HCT116 (cell line): ENCODE results near the gene PPP6C.
"Not testable (repeated sequence)": the region's sequence is repeated elsewhere in the genome, so short reads cannot be mapped to it uniquely, and the experiment has no call there.

Experiments used
- CEBPB ChIP-seq: IDR thresholded peaks from 2 replicates; pipeline ENCODE4 v1.6.1; 2012; ENCODE audit warnings: low read depth
- EZH2 ChIP-seq: fragments of 200-600 bp; sonication (generic); IDR thresholded peaks from 2 replicates; pipeline ENCODE4 v1.6.1; 2017; ENCODE audit warnings: antibody characterized with exemption, mixed run types
- EZH2phosphoT487 ChIP-seq: fragments of 200-600 bp; IDR thresholded peaks from 2 replicates; pipeline ENCODE4 v1.6.1; 2018; ENCODE audit warnings: antibody characterized with exemption, borderline replicate concordance
- POLR2A ChIP-seq: IDR thresholded peaks from 2 replicates; pipeline ENCODE4 v1.7.0; 2011; ENCODE audit warnings: borderline replicate concordance; ENCODE audit not compliant: insufficient read depth, insufficient read length; ENCODE audit errors: extremely low read depth
- TF ChIP-seq, protein P1 (sequence below), 3 experiments: fragments of 200-600 bp in 1 of 3; sonication (generic) in 1 of 3; IDR thresholded peaks in 2 of 3; conservative IDR thresholded peaks in 1 of 3; 2 replicates each; pipeline ENCODE4 v1.5.1; 2012 to 2017; ENCODE audit warnings: low read depth in 2 of 3, low read length in 2 of 3, antibody characterized with exemption in 1 of 3, borderline replicate concordance in 1 of 3, control low read depth in 1 of 3, mild to moderate bottlenecking in 1 of 3, mixed read lengths in 1 of 3, mixed run types in 1 of 3, moderate library complexity in 1 of 3; ENCODE audit not compliant: insufficient read depth in 1 of 3
- TF ChIP-seq, protein P2 (sequence below): IDR thresholded peaks from 2 replicates; pipeline ENCODE4 v1.6.1; 2012; ENCODE audit warnings: low read depth

DNA sequence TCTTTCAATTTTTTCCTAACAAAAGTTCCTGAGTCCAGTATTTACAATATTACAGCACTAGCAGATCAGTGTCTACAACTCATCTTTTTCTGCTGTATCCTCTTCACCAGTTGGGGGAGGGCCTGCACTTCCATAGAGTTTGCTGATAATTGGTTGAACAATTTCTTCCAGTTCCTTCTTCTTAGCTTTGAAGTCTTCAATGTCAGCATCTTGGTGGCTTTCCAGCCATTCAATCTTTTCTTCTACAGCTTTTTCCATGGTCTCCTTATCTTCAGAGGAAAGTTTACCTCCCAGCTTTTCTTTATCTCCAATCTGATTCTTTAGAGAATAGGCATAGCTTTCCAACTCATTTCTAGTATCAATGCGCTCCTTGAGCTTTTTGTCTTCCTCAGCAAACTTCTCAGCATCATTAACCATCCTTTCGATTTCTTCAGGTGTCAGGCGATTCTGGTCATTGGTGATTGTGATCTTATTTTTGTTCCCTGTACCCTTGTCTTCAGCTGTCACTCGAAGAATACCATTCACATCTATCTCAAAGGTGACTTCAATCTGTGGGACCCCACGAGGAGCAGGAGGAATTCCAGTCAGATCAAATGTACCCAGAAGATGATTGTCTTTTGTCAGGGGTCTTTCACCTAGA lies 47.0 kb upstream of the PPP6C start:
- TF ChIP-seq EZH2, POLR2A, CEBPB, EZH2phosphoT487: not testable (repeated sequence)
- TF ChIP-seq, protein P1, sequence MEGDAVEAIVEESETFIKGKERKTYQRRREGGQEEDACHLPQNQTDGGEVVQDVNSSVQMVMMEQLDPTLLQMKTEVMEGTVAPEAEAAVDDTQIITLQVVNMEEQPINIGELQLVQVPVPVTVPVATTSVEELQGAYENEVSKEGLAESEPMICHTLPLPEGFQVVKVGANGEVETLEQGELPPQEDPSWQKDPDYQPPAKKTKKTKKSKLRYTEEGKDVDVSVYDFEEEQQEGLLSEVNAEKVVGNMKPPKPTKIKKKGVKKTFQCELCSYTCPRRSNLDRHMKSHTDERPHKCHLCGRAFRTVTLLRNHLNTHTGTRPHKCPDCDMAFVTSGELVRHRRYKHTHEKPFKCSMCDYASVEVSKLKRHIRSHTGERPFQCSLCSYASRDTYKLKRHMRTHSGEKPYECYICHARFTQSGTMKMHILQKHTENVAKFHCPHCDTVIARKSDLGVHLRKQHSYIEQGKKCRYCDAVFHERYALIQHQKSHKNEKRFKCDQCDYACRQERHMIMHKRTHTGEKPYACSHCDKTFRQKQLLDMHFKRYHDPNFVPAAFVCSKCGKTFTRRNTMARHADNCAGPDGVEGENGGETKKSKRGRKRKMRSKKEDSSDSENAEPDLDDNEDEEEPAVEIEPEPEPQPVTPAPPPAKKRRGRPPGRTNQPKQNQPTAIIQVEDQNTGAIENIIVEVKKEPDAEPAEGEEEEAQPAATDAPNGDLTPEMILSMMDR (IDR thresholded peaks at IDR 0.05 in 2 of 3, conservative IDR thresholded peaks at IDR 0.05 in 1 of 3; ENCODE audit: borderline replicate concordance in 1 of 3, insufficient read depth in 1 of 3, low read depth in 2 of 3, low read length in 2 of 3), result not testable (repeated sequence)
- TF ChIP-seq, protein P2, sequence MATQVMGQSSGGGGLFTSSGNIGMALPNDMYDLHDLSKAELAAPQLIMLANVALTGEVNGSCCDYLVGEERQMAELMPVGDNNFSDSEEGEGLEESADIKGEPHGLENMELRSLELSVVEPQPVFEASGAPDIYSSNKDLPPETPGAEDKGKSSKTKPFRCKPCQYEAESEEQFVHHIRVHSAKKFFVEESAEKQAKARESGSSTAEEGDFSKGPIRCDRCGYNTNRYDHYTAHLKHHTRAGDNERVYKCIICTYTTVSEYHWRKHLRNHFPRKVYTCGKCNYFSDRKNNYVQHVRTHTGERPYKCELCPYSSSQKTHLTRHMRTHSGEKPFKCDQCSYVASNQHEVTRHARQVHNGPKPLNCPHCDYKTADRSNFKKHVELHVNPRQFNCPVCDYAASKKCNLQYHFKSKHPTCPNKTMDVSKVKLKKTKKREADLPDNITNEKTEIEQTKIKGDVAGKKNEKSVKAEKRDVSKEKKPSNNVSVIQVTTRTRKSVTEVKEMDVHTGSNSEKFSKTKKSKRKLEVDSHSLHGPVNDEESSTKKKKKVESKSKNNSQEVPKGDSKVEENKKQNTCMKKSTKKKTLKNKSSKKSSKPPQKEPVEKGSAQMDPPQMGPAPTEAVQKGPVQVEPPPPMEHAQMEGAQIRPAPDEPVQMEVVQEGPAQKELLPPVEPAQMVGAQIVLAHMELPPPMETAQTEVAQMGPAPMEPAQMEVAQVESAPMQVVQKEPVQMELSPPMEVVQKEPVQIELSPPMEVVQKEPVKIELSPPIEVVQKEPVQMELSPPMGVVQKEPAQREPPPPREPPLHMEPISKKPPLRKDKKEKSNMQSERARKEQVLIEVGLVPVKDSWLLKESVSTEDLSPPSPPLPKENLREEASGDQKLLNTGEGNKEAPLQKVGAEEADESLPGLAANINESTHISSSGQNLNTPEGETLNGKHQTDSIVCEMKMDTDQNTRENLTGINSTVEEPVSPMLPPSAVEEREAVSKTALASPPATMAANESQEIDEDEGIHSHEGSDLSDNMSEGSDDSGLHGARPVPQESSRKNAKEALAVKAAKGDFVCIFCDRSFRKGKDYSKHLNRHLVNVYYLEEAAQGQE, result not testable (repeated sequence)
